ENCODE measurements around the gene FGF9. TPM values are rescaled to one million over a fixed set of nuclear protein-coding genes. Genes with fewer than 3 reads are reported as not detected.

Gene FGF9
- not detected in 2 replicates for total RNA-seq

GRCh38 chr13:21670883-21671619 is at the start of gene FGF9:
Gene FGF9, plus strand, starts transcription at chr13:21671073. Its CDS starts 840 bp downstream, at chr13:21671913.

Other genes starting within 250 kb of the FGF9 start
- 34.9 and 80.7 TPM in 2 replicates for gene ZDHHC20, start 211.8 kb upstream of the FGF9 start, total RNA-seq
- gene MICU2, start 66.9 kb upstream of the FGF9 start, total RNA-seq: 37.2 and 39.2 TPM in 2 replicates